CD14-positive monocyte (primary cell): ENCODE results near the gene POLDIP3. TPM values are rescaled to one million over a fixed set of nuclear protein-coding genes. Genes with fewer than 3 reads are reported as not detected.
"Not testable (repeated sequence)": the region's sequence is repeated elsewhere in the genome, so short reads cannot be mapped to it uniquely, and the experiment has no call there.

Source experiments
- DNase-seq, 3 donors: peaks; one replicate each; pipeline ENCODE4 v3.0.0-alpha.2; 2011 to 2022
- H2AFZ ChIP-seq: 2 replicates; pipeline ENCODE4 v1.6.0; 2012; ENCODE audit warnings: mild to moderate bottlenecking, low read depth, low read length, inconsistent platforms; ENCODE audit not compliant: insufficient read depth, poor library complexity, severe bottlenecking
- H3K27ac ChIP-seq, 2 donors: 1 replicate in 1 of 2; 2 replicates in 1 of 2; pipeline ENCODE4 v1.5.1; 2012 to 2013; ENCODE audit warnings: low read length in 2 of 2, control low read depth in 1 of 2, inconsistent platforms in 1 of 2, low read depth in 1 of 2, mild to moderate bottlenecking in 1 of 2
- H3K27me3 ChIP-seq, 2 donors: one replicate each; pipeline versions ENCODE4 v1.6.0 to v1.6.1; 2011 to 2013; ENCODE audit warnings: low read length in 2 of 2; ENCODE audit not compliant: control insufficient read depth in 2 of 2, insufficient read depth in 2 of 2
- H3K36me3 ChIP-seq, 2 donors: replicated peaks in 1 of 2; 1 replicate in 1 of 2; 2 replicates in 1 of 2; pipeline versions ENCODE4 v1.5.1 to v1.6.1; 2012 to 2013; ENCODE audit warnings: low read length in 2 of 2, control low read depth in 1 of 2, inconsistent platforms in 1 of 2, mild to moderate bottlenecking in 1 of 2; ENCODE audit not compliant: insufficient read depth in 2 of 2, control insufficient read depth in 1 of 2
- H3K4me1 ChIP-seq, 2 donors: 1 replicate in 1 of 2; 2 replicates in 1 of 2; pipeline versions ENCODE4 v1.5.1 to v1.6.1; 2012 to 2013; ENCODE audit warnings: low read length in 2 of 2, control low read depth in 1 of 2, inconsistent platforms in 1 of 2, mild to moderate bottlenecking in 1 of 2, moderate library complexity in 1 of 2; ENCODE audit not compliant: insufficient read depth in 2 of 2, control insufficient read depth in 1 of 2
- H3K4me2 ChIP-seq: replicated peaks from 2 replicates; pipeline ENCODE3; 2012; ENCODE audit warnings: low read length, moderate library complexity, mild to moderate bottlenecking; ENCODE audit not compliant: poor library complexity, severe bottlenecking; ENCODE audit errors: extremely low read depth
- H3K4me3 ChIP-seq, 3 experiments: fragments of 200-600 bp in 1 of 3; sonication (generic) in 1 of 3; replicated peaks in 1 of 3; 1 replicate in 2 of 3; 2 replicates in 1 of 3; pipeline ENCODE4 v1.5.1; 2011 to 2013; ENCODE audit warnings: low read length in 3 of 3, mild to moderate bottlenecking in 3 of 3, control low read depth in 2 of 3, low read depth in 2 of 3, inconsistent platforms in 1 of 3, moderate library complexity in 1 of 3
- H3K79me2 ChIP-seq: 2 replicates; pipeline ENCODE4 v1.6.0; 2012; ENCODE audit warnings: mild to moderate bottlenecking, control low read depth, inconsistent platforms, low read length, moderate library complexity; ENCODE audit not compliant: insufficient read depth
- H3K9ac ChIP-seq: 2 replicates; pipeline ENCODE4 v1.6.0; 2017; ENCODE audit warnings: low read length, mild to moderate bottlenecking; ENCODE audit not compliant: insufficient read depth, poor library complexity, severe bottlenecking
- H3K9me3 ChIP-seq, 2 donors: replicated peaks in 1 of 2; 1 replicate in 1 of 2; 2 replicates in 1 of 2; pipeline versions ENCODE4 v1.5.1 to v1.6.1; 2012 to 2013; ENCODE audit warnings: low read length in 2 of 2, control low read depth in 1 of 2; ENCODE audit not compliant: control insufficient read depth in 1 of 2, insufficient read depth in 1 of 2
- H4K20me1 ChIP-seq: 2 replicates; pipeline ENCODE4 v1.6.0; 2012; ENCODE audit warnings: mild to moderate bottlenecking, low read length, control low read depth, moderate library complexity; ENCODE audit not compliant: insufficient read depth
- H3K27ac Mint-ChIP-seq, 7 donors: one replicate each; pipeline ENCODE4 v1.8.0; 2020; ENCODE audit warnings: mild to moderate bottlenecking in 7 of 7, mixed read lengths in 7 of 7, moderate library complexity in 6 of 7, inconsistent platforms in 2 of 7
- H3K27me3 Mint-ChIP-seq, 3 donors: one replicate each; pipeline ENCODE4 v1.8.0; 2021 to 2022; ENCODE audit warnings: low read depth in 3 of 3, mild to moderate bottlenecking in 3 of 3, mixed read lengths in 3 of 3, moderate library complexity in 3 of 3, inconsistent platforms in 1 of 3
- H3K36me3 Mint-ChIP-seq, 2 donors: one replicate each; pipeline ENCODE4 v1.8.0; 2020; ENCODE audit warnings: mixed read lengths in 2 of 2, inconsistent platforms in 1 of 2, mild to moderate bottlenecking in 1 of 2
- H3K4me1 Mint-ChIP-seq: one replicate; pipeline ENCODE4 v1.8.0; 2020; ENCODE audit warnings: mild to moderate bottlenecking, mixed read lengths
- H3K4me3 Mint-ChIP-seq, 2 donors: one replicate each; pipeline ENCODE4 v1.8.0; 2020; ENCODE audit warnings: mild to moderate bottlenecking in 2 of 2, mixed read lengths in 2 of 2, moderate library complexity in 1 of 2
- H3K9me3 Mint-ChIP-seq, 7 donors: one replicate each; pipeline ENCODE4 v1.8.0; 2020 to 2022; ENCODE audit warnings: mixed read lengths in 7 of 7, mild to moderate bottlenecking in 6 of 7, moderate library complexity in 6 of 7, inconsistent platforms in 2 of 7
- CTCF ChIP-seq: fragments of 200-600 bp; IDR thresholded peaks from one replicate; pipeline ENCODE4 v1.8.0; 2022; ENCODE audit warnings: antibody characterized with exemption, mild to moderate bottlenecking
- WGBS: methylation state at CpG from one replicate; pipeline ENCODE4 v1.1.5; 2013; ENCODE audit warnings: missing lambda C conversion rate; ENCODE audit not compliant: insufficient coverage; 5-methylcytosine and 5-hydroxymethylcytosine counted together
- intact Hi-C, 2 donors: fragments of 100-400 bp; cut with micrococcal nuclease; formaldehyde crosslinking; loops; one replicate each; pipeline versions ENCODE4 v1.15.0 to v1.15.1; 2023
- polyA plus RNA-seq, 3 donors: library from polyadenylated mRNA; depleted of rRNA in 1 of 3; unstranded in 2 of 3; stranded (reverse) in 1 of 3; fragments of 300-500 nt in 2 of 3; fragments of >200 nt in 1 of 3; fragmentation: Illumina TruSeq in 2 of 3; gene quantifications; 1 replicate in 2 of 3; 2 replicates in 1 of 3; pipeline ENCODE4 v1.2.3, GENCODE V29; 2012 to 2021

The POLDIP3 gene
- polyA plus RNA-seq, 3 donors: 46.3 to 55.3 (median 53.8) TPM

- peaks cover 10% of the 10 kb centered on the region for H3K4me1 Mint-ChIP-seq
- H3K9me3 Mint-ChIP-seq: peaks cover 0 to 8% (median 0%) of the 10 kb centered on the region in 7 donors
- Histone ChIP-seq H2AFZ (no peak overlapping the region), H3K27ac (no peak overlapping the region), H3K36me3 (no peaks in the 10 kb centered on the region), H3K4me3 (no peak overlapping the region), H3K27me3 (no peaks in the 10 kb centered on the region), H3K4me2 (no peak overlapping the region), H3K9me3 (no peaks in the 10 kb centered on the region), H3K79me2 (no peaks in the 10 kb centered on the region), H3K9ac (no peak overlapping the region), H3K4me1 (peaks cover 9 to 10% of the 10 kb centered on the region in 2 donors), H4K20me1 (no peaks in the 10 kb centered on the region)
- intact Hi-C loops: no loop called here
- TF ChIP-seq CTCF: no peak
- peaks cover 2 to 3% of the 10 kb centered on the region in 2 donors for H3K36me3 Mint-ChIP-seq
- no peak overlapping the region for H3K27ac Mint-ChIP-seq
- H3K27me3 Mint-ChIP-seq: peaks cover 0 to 3% (median 1%) of the 10 kb centered on the region in 3 donors
- DNase-seq: no peak
- H3K4me3 Mint-ChIP-seq: no peak overlapping the region
- 96% methylated on average over 7 of the region's 17 CpGs for WGBS
Measured at GRCh38 chr22:42564699-42565098, 50.0 kb downstream of the POLDIP3 start.

DNA sequence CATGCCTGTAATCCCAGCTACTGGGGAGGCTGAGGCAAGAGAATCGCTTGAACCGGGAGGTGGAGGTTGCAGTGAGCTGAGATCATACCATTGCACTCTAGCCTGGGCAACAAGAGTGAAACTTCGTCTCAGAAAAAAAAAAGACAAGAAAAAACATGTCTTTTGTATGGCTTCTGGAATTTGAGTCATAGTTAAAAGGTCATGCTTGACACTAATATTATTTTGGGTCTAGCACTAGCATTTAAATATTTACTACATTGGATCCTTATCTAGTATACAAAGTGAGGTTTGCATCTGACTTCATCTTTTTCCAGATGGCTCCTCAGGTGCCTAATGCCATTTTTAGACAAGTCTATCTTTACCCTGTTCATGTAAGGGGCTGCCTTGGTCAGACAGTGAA, 50.7 kb downstream of the POLDIP3 start:
- H3K36me3 ChIP-seq, intact Hi-C loops, H3K9me3 Mint-ChIP-seq, DNase-seq, H3K4me3 Mint-ChIP-seq, H3K27me3 Mint-ChIP-seq, H3K27ac Mint-ChIP-seq, H3K4me3 ChIP-seq, H3K9ac ChIP-seq, H2AFZ ChIP-seq, H3K79me2 ChIP-seq, H4K20me1 ChIP-seq, H3K27ac ChIP-seq, H3K27me3 ChIP-seq, H3K36me3 Mint-ChIP-seq, H3K9me3 ChIP-seq, H3K4me2 ChIP-seq: not testable (repeated sequence)
- peaks cover 10% of the 10 kb centered on the region for H3K4me1 Mint-ChIP-seq
- peaks cover 9 to 10% of the 10 kb centered on the region in 2 donors for H3K4me1 ChIP-seq
- no CpG with 5 or more reads among the region's 3 CpGs for WGBS
